ENCODE measurements around the gene SLC6A18.

- TF ChIP-seq CTCF (IDR thresholded peaks at IDR 0.05; ENCODE audit: low read depth, low read length) (no peak), EZH2phosphoT487 (IDR thresholded peaks at IDR 0.05; ENCODE audit: low read depth) (no peak)
Observed at GRCh38 chr5:1193591-1193985, 31.6 kb upstream of the SLC6A18 start.

Data from OCI-LY3 (cell line).